ACC112 (cell line): ENCODE measurements around the gene VCL.

Source experiments
- H2AFZ ChIP-seq: fragments of 200-600 bp; sonication (generic); one replicate; pipeline ENCODE4 v1.6.0; 2017; ENCODE audit warnings: antibody characterized with exemption, low read length; ENCODE audit not compliant: unreplicated experiment
- H3K27ac ChIP-seq: fragments of 200-600 bp; sonication (generic); 2 replicates; pipeline ENCODE4 v1.5.1; 2014; ENCODE audit warnings: low read depth, mild to moderate bottlenecking, antibody characterized with exemption, low read length, moderate library complexity
- H3K27me3 ChIP-seq: fragments of 200-600 bp; sonication (generic); 2 replicates; pipeline ENCODE4 v1.6.1; 2014; ENCODE audit warnings: mild to moderate bottlenecking, antibody characterized with exemption, low read length, moderate library complexity, mixed read lengths; ENCODE audit not compliant: insufficient read depth
- H3K36me3 ChIP-seq: fragments of 200-600 bp; sonication (generic); 2 replicates; pipeline ENCODE4 v1.6.1; 2016; ENCODE audit warnings: mild to moderate bottlenecking, antibody characterized with exemption, low read length, moderate library complexity, mixed read lengths; ENCODE audit not compliant: insufficient read depth
- H3K4me1 ChIP-seq: fragments of 200-600 bp; sonication (generic); one replicate; pipeline ENCODE4 v1.6.1; 2016; ENCODE audit warnings: low read length, mixed read lengths; ENCODE audit not compliant: insufficient read depth, unreplicated experiment, control insufficient read depth
- H3K4me3 ChIP-seq: fragments of 200-600 bp; sonication (generic); 2 replicates; pipeline ENCODE4 v1.5.1; 2014; ENCODE audit warnings: mild to moderate bottlenecking, low read depth, low read length
- H3K79me2 ChIP-seq: fragments of 200-600 bp; sonication (generic); one replicate; pipeline ENCODE4 v1.6.0; 2016; ENCODE audit warnings: low read length; ENCODE audit not compliant: control insufficient read depth, unreplicated experiment, insufficient read depth

Gene VCL

DNA sequence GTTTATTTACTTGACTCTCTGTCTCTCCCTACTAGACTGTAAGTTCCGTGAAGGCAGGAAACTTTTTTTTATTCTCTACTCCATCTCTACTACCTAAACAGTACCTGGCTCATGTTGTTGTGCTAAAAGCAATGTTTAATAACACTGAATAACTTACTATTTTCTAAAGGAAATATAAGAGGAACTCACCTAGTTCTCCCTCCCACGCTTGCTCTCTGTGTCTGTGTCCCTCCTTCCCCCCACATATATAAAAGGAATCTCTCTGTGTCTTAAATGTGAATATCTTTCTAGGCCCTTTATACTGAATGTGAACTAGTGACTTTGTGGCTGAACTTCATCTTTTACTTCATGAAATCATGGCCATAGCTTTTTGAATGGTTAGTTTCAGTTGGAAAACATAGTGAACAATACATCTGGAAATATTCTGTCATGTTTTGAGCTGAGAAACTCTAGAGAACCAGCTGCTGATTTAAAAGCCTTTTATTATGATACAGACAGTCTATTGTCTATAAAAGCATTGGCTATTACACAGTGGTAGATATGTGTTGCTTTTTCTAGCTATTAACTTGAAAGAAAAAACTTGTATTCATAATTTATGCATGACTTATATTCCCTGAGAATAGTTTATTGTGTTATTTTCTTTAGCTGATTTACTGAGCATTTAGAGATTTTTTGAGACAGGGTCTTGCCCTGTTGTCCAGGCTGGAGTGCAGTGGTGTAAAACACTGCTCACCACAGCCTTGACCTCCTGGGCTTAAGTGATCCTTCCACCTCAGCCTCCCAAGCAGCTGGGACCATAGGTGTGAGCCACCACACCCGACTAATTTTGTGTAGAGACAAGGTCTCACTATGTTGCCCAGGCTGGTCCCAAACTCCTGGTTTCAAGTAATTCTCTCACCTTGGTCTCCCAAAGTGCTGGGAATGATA is 42.5 kb downstream of the VCL start:
- Histone ChIP-seq H3K79me2 (peaks cover 47% of the 10 kb centered on the region), H3K4me3 (no peak overlapping the region), H3K27me3 (no peaks in the 10 kb centered on the region), H3K27ac (peak overlapping the region; percentile 65), H2AFZ (no peak overlapping the region), H3K36me3 (peaks cover 14% of the 10 kb centered on the region), H3K4me1 (peaks cover 18% of the 10 kb centered on the region)

DNA sequence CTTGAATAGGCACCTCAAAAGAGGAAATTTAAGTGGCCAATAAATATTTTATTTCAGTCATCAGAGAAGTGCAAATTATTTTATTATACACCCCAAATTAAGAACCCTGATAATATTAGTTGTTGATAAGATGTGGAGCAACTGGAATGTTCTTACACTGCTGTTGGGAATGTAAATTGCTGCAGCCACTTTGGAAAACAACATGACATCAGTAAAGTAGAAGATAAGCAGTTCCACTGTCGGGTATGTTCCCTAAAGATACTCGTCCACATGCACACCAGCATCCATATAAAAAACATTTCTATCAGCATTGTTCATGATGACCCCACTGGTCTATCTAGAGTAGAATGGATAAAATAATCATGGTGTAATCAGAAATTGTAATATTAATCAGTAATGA is 46.5 kb downstream of the VCL start:
- peaks cover 51% of the 10 kb centered on the region for H3K79me2 ChIP-seq
- H3K4me1 ChIP-seq = peaks cover 48% of the 10 kb centered on the region

DNA sequence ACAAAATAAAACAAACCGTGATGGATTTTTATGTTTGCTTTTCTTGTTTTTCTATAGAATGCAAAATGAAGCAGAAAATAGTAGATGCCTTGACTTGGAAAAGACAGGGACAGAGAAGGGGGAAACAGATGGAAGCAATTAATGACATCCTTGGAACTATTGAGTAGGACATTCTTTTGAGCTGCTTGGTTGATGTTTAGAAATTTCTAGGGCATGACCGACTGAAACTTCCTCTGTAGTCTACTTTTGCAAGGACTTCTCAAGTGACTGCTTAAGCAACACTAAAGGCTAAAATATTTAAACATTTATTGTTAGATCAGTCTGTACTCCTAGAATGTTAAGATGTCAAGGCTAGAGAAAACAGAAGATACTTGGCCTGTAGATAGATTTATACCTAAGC is 49.4 kb downstream of the VCL start:
- H3K4me1 ChIP-seq = peaks cover 44% of the 10 kb centered on the region
- peaks cover 21% of the 10 kb centered on the region for H3K36me3 ChIP-seq
- H3K27ac ChIP-seq = peak overlapping the region; percentile 84
- peaks cover 56% of the 10 kb centered on the region for H3K79me2 ChIP-seq
- no peaks in the 10 kb centered on the region for H3K27me3 ChIP-seq
- no peak overlapping the region for H2AFZ ChIP-seq
- H3K4me3 ChIP-seq = peak overlapping the region; percentile 13; the same call in 1 of the 2 replicates

More for the DNA sequence above, 46.5 kb downstream of the VCL start:
- H3K27me3 ChIP-seq = no peaks in the 10 kb centered on the region
- no peak overlapping the region for H2AFZ ChIP-seq
- H3K4me3 ChIP-seq = no peak overlapping the region
- peaks cover 21% of the 10 kb centered on the region for H3K36me3 ChIP-seq
- H3K27ac ChIP-seq = no peak overlapping the region

DNA sequence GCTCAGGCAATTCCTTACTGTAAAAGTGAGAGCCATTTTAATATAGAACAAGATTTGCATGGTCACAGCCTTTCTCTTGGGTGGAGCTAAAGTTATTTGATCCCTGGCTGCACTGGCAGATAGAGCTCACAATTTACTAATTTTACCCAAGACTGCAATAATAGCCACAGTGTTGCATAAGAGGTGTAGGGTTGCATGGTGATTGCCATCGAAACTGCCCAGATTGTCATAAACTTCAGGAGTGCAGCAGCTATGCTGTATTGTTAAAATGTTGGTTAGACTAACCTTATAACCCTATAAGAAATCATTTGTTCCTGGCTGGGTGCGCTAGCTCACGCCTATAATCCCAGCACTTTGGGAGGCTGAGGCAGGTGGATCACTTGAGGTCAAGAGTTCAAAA is 50.0 kb downstream of the VCL start:
- Histone ChIP-seq H3K4me1 (peaks cover 47% of the 10 kb centered on the region), H3K27me3 (no peaks in the 10 kb centered on the region), H3K4me3 (peak overlapping the region; percentile 5), H2AFZ (no peak overlapping the region), H3K79me2 (peaks cover 60% of the 10 kb centered on the region), H3K27ac (peak overlapping the region; percentile 84), H3K36me3 (peaks cover 21% of the 10 kb centered on the region)

DNA sequence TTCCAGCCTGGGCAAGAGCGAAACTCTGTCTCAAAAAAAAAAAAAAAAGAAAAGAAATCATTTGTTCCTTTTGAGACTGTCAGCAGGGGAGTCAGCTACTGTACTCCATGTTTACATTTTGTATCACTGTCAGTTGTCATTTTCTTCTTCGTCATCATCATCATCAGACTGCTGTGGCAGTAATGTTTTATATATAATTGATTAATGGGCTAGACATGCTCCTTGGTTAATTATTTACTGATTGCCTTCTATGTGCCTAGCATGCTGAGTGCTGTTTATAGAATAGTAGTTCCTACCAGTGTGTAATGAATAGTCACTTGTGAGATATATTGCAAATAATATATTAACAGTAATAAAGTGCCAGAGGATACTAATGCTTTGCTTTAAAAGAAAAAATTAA is 50.5 kb downstream of the VCL start:
- peaks cover 65% of the 10 kb centered on the region for H3K79me2 ChIP-seq
- peaks cover 50% of the 10 kb centered on the region for H3K4me1 ChIP-seq
- H3K4me3 ChIP-seq = no peak overlapping the region
- peaks cover 16% of the 10 kb centered on the region for H3K36me3 ChIP-seq
- no peak overlapping the region for H2AFZ ChIP-seq
- no peaks in the 10 kb centered on the region for H3K27me3 ChIP-seq
- peak overlapping the region; percentile 84 for H3K27ac ChIP-seq

DNA sequence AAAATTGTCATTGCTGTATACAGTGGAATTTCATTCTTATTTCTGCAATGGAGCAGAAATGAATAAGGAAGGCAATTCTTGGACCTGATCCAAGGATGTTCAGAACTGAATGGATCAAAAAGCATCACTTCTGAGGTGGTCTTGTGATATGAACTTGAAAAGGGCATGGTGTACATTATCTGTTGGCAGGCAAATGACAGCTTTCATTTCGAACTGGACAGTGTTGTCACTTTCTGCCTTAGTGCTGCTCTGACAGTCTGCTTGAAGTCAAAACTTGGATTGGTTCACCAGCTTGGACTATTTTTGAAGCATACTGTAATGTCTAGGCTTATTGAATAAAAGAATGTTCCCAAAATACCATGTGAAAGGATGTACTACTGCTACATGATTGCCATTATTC is 52.0 kb downstream of the VCL start:
- Histone ChIP-seq H2AFZ (no peak overlapping the region), H3K36me3 (peaks cover 8% of the 10 kb centered on the region; the same call in 1 of the 2 replicates), H3K27ac (peak overlapping the region; percentile 7; the same call in 1 of the 2 replicates), H3K4me3 (no peak overlapping the region), H3K79me2 (peaks cover 71% of the 10 kb centered on the region), H3K4me1 (peaks cover 50% of the 10 kb centered on the region), H3K27me3 (no peaks in the 10 kb centered on the region)

DNA sequence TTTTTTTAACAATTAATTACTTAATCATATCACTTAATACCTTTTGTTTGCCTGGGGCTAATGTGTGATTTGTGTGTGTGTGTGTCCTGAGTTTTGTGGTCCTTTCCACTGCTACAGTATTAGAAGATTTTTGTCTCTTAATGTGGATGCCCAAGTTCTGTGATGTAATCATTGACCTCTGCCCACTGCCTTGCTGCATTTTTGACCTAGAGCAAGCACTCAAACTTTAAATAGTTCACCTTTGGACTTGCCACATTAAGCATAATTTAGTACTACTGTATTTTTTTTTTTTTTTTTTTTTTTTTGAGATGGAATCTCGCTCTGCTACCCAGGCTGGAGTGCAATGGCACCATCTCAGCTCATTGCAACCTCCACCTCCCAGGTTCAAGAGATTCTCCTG is 52.7 kb downstream of the VCL start:
- Histone ChIP-seq H2AFZ (no peak overlapping the region), H3K4me1 (peaks cover 54% of the 10 kb centered on the region), H3K79me2 (peaks cover 77% of the 10 kb centered on the region), H3K36me3 (peaks cover 8% of the 10 kb centered on the region; the same call in 1 of the 2 replicates), H3K27me3 (no peaks in the 10 kb centered on the region), H3K27ac (0 out of 2 replicates have a peak overlapping the region, but pooled peaks have one; percentile 7), H3K4me3 (no peak overlapping the region)

DNA sequence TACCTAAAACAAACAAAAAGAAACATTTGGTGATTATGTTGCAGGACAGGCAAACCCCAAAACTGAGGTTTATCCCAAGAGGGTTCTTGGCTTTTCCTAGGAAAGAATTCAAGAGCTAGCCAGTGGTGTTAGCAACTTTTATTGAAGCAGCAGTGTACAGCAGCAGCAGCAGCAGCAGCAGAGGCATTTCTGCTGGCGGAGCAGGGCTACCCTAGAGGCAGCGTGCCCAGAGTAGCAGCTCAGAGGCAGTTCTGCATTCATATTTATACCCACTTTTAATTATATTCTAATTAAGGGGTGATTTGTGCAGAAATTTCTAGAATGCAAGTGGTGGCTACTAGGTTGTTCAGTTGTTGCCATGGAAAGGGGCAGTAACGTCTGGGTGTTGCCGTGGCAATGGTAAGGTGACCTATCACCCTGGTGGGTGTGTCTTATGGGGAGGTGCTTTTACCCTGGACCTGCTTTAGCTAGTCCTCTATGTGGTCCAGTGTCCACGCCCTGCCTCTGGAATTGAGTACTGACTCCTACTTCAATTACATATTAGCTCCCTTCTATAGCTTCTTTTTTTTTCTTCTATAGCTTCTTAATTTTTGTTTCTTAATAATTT is 53.9 kb downstream of the VCL start:
- no peak overlapping the region for H3K4me3 ChIP-seq
- no peak overlapping the region for H2AFZ ChIP-seq
- no peaks in the 10 kb centered on the region for H3K36me3 ChIP-seq
- peaks cover 54% of the 10 kb centered on the region for H3K4me1 ChIP-seq
- peak overlapping the region; percentile 5; the same call in 1 of the 2 replicates for H3K27ac ChIP-seq
- H3K27me3 ChIP-seq = no peaks in the 10 kb centered on the region
- peaks cover 70% of the 10 kb centered on the region for H3K79me2 ChIP-seq

DNA sequence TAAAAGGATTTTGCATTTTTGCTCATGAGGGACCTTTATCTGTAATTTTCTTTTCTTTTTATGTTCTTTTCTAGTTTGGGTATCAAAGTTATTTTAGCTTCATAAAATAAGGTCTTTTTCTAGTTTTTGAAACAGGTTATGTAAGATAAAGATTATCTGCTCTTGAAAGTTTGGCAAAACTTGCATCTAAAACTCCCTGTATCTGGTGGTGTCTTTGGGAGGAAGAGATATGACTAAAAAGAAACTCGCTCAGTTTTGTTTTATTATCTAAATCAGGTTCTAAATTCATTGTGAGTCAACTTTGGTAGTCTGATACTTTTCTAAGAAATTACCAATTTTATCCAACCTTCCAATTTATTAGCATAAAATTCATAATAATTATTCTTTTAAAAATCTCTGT is 55.1 kb downstream of the VCL start:
- H3K36me3 ChIP-seq = no peaks in the 10 kb centered on the region
- no peak overlapping the region for H2AFZ ChIP-seq
- H3K79me2 ChIP-seq = peaks cover 78% of the 10 kb centered on the region
- H3K27ac ChIP-seq = peak overlapping the region; percentile 32; the same call in 1 of the 2 replicates
- peaks cover 45% of the 10 kb centered on the region for H3K4me1 ChIP-seq
- no peak overlapping the region for H3K4me3 ChIP-seq
- no peaks in the 10 kb centered on the region for H3K27me3 ChIP-seq

DNA sequence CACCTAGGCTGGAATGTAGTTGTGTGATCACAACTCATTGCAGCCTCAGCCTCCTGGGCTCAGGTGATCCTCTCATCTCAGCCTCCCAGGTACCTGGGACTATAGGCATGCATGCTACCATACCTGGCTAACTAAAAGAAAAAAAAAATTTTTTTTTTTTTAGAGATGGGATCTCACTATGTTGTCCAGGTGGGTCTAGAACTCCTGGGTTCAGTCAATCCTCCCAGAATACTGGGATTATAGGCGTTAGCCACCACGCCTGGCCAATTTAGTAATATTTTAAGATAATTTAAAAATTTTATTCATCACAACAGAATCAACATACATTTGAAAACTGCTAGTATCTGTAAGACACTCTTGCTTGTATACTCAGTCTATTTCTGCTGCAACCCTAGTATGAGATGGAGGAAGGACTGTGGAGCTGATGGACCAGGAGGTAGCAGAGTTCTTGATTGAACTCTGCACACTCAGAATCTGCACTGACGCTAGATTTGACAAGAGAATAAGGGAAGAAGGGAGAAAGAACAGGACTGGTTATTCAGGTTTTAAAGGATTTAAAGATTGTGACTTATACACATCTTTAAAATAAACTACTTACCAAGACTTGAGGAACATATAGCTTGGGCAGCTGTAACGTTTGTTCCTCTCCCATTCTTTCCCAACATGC is 57.6 kb downstream of the VCL start:
- Histone ChIP-seq H3K27me3 (no peaks in the 10 kb centered on the region), H3K4me3 (peak overlapping the region; percentile 4; the same call in 1 of the 2 replicates), H3K27ac (peak overlapping the region; percentile 87), H3K79me2 (peaks cover 78% of the 10 kb centered on the region), H3K4me1 (peaks cover 24% of the 10 kb centered on the region), H2AFZ (no peak overlapping the region), H3K36me3 (no peaks in the 10 kb centered on the region)
